Ishikawa (cell line): Measurements from ENCODE around the gene ZNF804B.

Experiments used
- CEBPB ChIP-seq: IDR thresholded peaks from 2 replicates; pipeline ENCODE4 v1.6.1; 2012
- CREB1 ChIP-seq: IDR thresholded peaks from 2 replicates; pipeline ENCODE4 v1.6.1; 2012; ENCODE audit warnings: low read depth
- EGR1 ChIP-seq: IDR thresholded peaks from 2 replicates; pipeline ENCODE4 v1.6.1; 2012
- EP300 ChIP-seq: IDR thresholded peaks from 2 replicates; pipeline ENCODE4 v1.6.1; 2012; ENCODE audit warnings: borderline replicate concordance
- FOXM1 ChIP-seq: IDR thresholded peaks from 2 replicates; pipeline ENCODE4 v1.6.1; 2012; ENCODE audit warnings: low read depth, borderline replicate concordance
- MAX ChIP-seq: IDR thresholded peaks from 2 replicates; pipeline ENCODE4 v1.6.1; 2012
- RAD21 ChIP-seq: IDR thresholded peaks from 2 replicates; pipeline ENCODE4 v1.6.1; 2012; ENCODE audit warnings: low read depth
- REST ChIP-seq: IDR thresholded peaks from 2 replicates; pipeline ENCODE4 v1.6.1; 2012; ENCODE audit warnings: low read depth, mild to moderate bottlenecking
- TAF1 ChIP-seq: IDR thresholded peaks from 2 replicates; pipeline ENCODE4 v1.6.1; 2012; ENCODE audit warnings: low read depth, mild to moderate bottlenecking
- TCF12 ChIP-seq: IDR thresholded peaks from 2 replicates; pipeline ENCODE4 v1.6.1; 2012; ENCODE audit warnings: low read depth
- TEAD4 ChIP-seq: IDR thresholded peaks from 2 replicates; pipeline ENCODE4 v1.6.1; 2012
- USF1 ChIP-seq: IDR thresholded peaks from 2 replicates; pipeline ENCODE4 v1.6.1; 2012
- YY1 ChIP-seq: IDR thresholded peaks from 2 replicates; pipeline ENCODE4 v1.6.1; 2012; ENCODE audit warnings: low read depth
- ZBTB7A ChIP-seq: IDR thresholded peaks from 2 replicates; pipeline ENCODE4 v1.6.1; 2012; ENCODE audit warnings: low read depth

- TF ChIP-seq YY1 = no peak
- no peak for TF ChIP-seq RAD21
- no peak for TF ChIP-seq REST
- no peak for TF ChIP-seq EP300
- no peak for TF ChIP-seq TCF12
- no peak for TF ChIP-seq CEBPB
- no peak for TF ChIP-seq MAX
- TF ChIP-seq FOXM1 = no peak
- TF ChIP-seq EGR1 = no peak
- TF ChIP-seq USF1 = no peak
- no peak for TF ChIP-seq CREB1
- no peak for TF ChIP-seq TEAD4
- no peak for TF ChIP-seq TAF1
- no peak for TF ChIP-seq ZBTB7A
Measured at GRCh38 chr7:88771417-88771816, 11.9 kb downstream of the ZNF804B start.
